ENCODE measurements around the gene NLRP13. TPM values are rescaled to one million over a fixed set of nuclear protein-coding genes. Genes with fewer than 3 reads are reported as not detected.

The NLRP13 gene
- not detected in 2 replicates for total RNA-seq

GRCh38 chr19:55931936-55932386 lies at the start of gene NLRP13:
TSS of gene NLRP13 (minus strand) at chr19:55932336. CDS start at chr19:55932311, 25 bp downstream.

GRCh38 chr19:55947532-55947931 lies 15.4 kb upstream of the NLRP13 start, which contains the start of gene NLRP8:
TSS of gene NLRP8 (plus strand) at chr19:55947832.

Other genes starting within 250 kb of the NLRP13 start
- gene NLRP9, start 193.9 kb downstream of the NLRP13 start, total RNA-seq, result not detected in 2 replicates
- gene RFPL4A, start 173.2 kb downstream of the NLRP13 start, total RNA-seq, result not detected in 2 replicates
- not detected in 2 replicates for gene RFPL4AL1, start 163.2 kb downstream of the NLRP13 start, total RNA-seq
- gene NLRP11, start 100.3 kb downstream of the NLRP13 start, total RNA-seq, result not detected in 2 replicates
- not detected in 2 replicates for gene NLRP4, start 95.8 kb downstream of the NLRP13 start, total RNA-seq
- gene NLRP8, start 15.5 kb upstream of the NLRP13 start, total RNA-seq, result not detected in 2 replicates
- gene NLRP5, start 54.4 kb upstream of the NLRP13 start, total RNA-seq, result not detected in 2 replicates
- gene ZNF787, start 189.0 kb upstream of the NLRP13 start, total RNA-seq, result 12.8 and 18.7 TPM in 2 replicates
- gene ZNF444, start 209.0 kb upstream of the NLRP13 start, total RNA-seq, result 14.4 and 21.4 TPM in 2 replicates
- gene GALP, start 243.7 kb upstream of the NLRP13 start, total RNA-seq, result not detected in 2 replicates

Data from myometrial cell (primary cell).